GM12878 (cell line): ENCODE results near the gene VAV2. TPM values are rescaled to one million over a fixed set of nuclear protein-coding genes. Genes with fewer than 3 reads are reported as not detected.

Source experiments
- ATAC-seq: fragments of 200-7000 bp; cut with Tn5 transposase; 3 replicates; pipeline ENCODE4 v1.9.1; 2020; ENCODE audit warnings: mild to moderate bottlenecking, moderate library complexity
- BruUV-seq: library from RNA; stranded (reverse); fragments of 400-500 nt; replicated peaks from 2 replicates; lab custom pipeline; 2021; lab: Mats Ljungman, UMichigan
- CTCF ChIA-PET: fragments of 300-600 bp; sonication (Branson Sonifier 250); formaldehyde crosslinking; extraction: SDS; loops from one replicate; lab custom pipeline; 2021; ENCODE audit warnings: inconsistent platforms; lab: Yijun Ruan, JAX
- POLR2A ChIA-PET: fragments of 350-600 bp; formaldehyde crosslinking; extraction: SDS; loops from one replicate; lab custom pipeline; 2021; ENCODE audit warnings: inconsistent platforms; lab: Charles Lee
- RAD21 ChIA-PET: fragments of 300-600 bp; sonication (Branson Sonifier 250); formaldehyde crosslinking; loops from one replicate; lab custom pipeline; 2023; ENCODE audit warnings: antibody characterized with exemption; ENCODE audit not compliant: unreplicated experiment; lab: Charles Lee
- SMC1A ChIA-PET: fragments of 300-600 bp; sonication (Branson Sonifier 250); formaldehyde crosslinking; loops from one replicate; lab custom pipeline; 2023; ENCODE audit not compliant: unreplicated experiment, uncharacterized antibody; lab: Charles Lee
- DNase-seq: peaks from one replicate; pipeline ENCODE4 v3.0.0-alpha.2; 2011; ENCODE audit warnings: low read depth, low spot score
- FAIRE-seq: peaks from 3 replicates; lab custom pipeline; 2011; peaks lifted over from hg19 to GRCh38; lab: Jason Lieb, UNC
- H2AFZ ChIP-seq: 2 replicates; pipeline ENCODE4 v1.6.0; 2011; ENCODE audit warnings: low read depth, low read length, control low read depth; ENCODE audit not compliant: control insufficient read depth
- H3K27ac ChIP-seq: 2 replicates; pipeline ENCODE4 v1.5.1; 2011; ENCODE audit warnings: control low read depth; ENCODE audit not compliant: control insufficient read depth, insufficient read depth
- H3K27me3 ChIP-seq, 2 experiments: replicated peaks in 1 of 2; 2 replicates each; pipeline versions ENCODE4 v1.6.0 to v1.6.1; 2011; ENCODE audit warnings: low read length in 1 of 2; ENCODE audit not compliant: control insufficient read depth in 2 of 2, insufficient read depth in 2 of 2
- H3K36me3 ChIP-seq, 2 experiments: 2 replicates each; pipeline ENCODE4 v1.5.1; 2011; ENCODE audit warnings: low read length in 1 of 2; ENCODE audit not compliant: control insufficient read depth in 2 of 2, insufficient read depth in 2 of 2
- H3K4me1 ChIP-seq: 2 replicates; pipeline ENCODE4 v1.6.1; 2011; ENCODE audit warnings: mild to moderate bottlenecking, low read length, moderate library complexity, mixed read lengths; ENCODE audit not compliant: control insufficient read depth, insufficient read depth
- H3K4me2 ChIP-seq: 2 replicates; pipeline ENCODE4 v1.6.0; 2011; ENCODE audit warnings: control low read depth; ENCODE audit not compliant: control insufficient read depth, insufficient read depth
- H3K4me3 ChIP-seq: fragments of 200-600 bp; sonication (generic); 2 replicates; pipeline ENCODE4 v1.5.1; 2016
- H3K79me2 ChIP-seq: 2 replicates; pipeline ENCODE4 v1.6.0; 2011; ENCODE audit warnings: low read length; ENCODE audit not compliant: control insufficient read depth, insufficient read depth
- H3K9ac ChIP-seq: 2 replicates; pipeline ENCODE4 v1.8.0; 2011; ENCODE audit warnings: low read length, control low read depth, mixed read lengths; ENCODE audit not compliant: control insufficient read depth, insufficient read depth
- H3K9me3 ChIP-seq: replicated peaks from 3 replicates; pipeline ENCODE4 v1.5.1; 2011; ENCODE audit warnings: mild to moderate bottlenecking, low read length; ENCODE audit not compliant: control insufficient read depth, insufficient read depth
- H4K20me1 ChIP-seq: 2 replicates; pipeline ENCODE4 v1.6.0; 2011; ENCODE audit not compliant: control insufficient read depth, insufficient read depth
- DPF2 ChIP-seq: fragments of 450-650 bp; IDR thresholded peaks from 2 replicates; pipeline ENCODE4 v1.6.1; 2017; ENCODE audit warnings: mild to moderate bottlenecking
- E2F4 ChIP-seq: IDR thresholded peaks from 2 replicates; pipeline ENCODE4 v1.6.1; 2012; ENCODE audit warnings: low read depth, low read length, improper control_type of control experiment
- EGR1 ChIP-seq, 2 experiments: IDR thresholded peaks; 1 replicate in 1 of 2; 2 replicates in 1 of 2; pipeline ENCODE4 v1.6.1; 2011 to 2012; ENCODE audit warnings: low read depth in 2 of 2, low read length in 2 of 2, borderline replicate concordance in 1 of 2, mild to moderate bottlenecking in 1 of 2, moderate library complexity in 1 of 2
- JUND ChIP-seq: IDR thresholded peaks from 2 replicates; pipeline ENCODE4 v1.6.1; 2012; ENCODE audit warnings: low read depth, mild to moderate bottlenecking, low read length, improper control_type of control experiment, moderate library complexity
- KDM1A ChIP-seq: fragments of 200-600 bp; sonication (generic); IDR thresholded peaks from 2 replicates; pipeline ENCODE4 v1.6.1; 2016; ENCODE audit warnings: borderline replicate concordance
- LARP7 ChIP-seq: fragments of 450-650 bp; IDR thresholded peaks from 2 replicates; pipeline ENCODE4 v1.6.1; 2017; ENCODE audit warnings: mild to moderate bottlenecking
- MEF2B ChIP-seq: fragments of 450-650 bp; IDR thresholded peaks from 2 replicates; pipeline ENCODE4 v1.6.1; 2018; ENCODE audit warnings: mild to moderate bottlenecking, moderate library complexity; ENCODE audit not compliant: partially characterized antibody, poor library complexity, severe bottlenecking
- POLR2AphosphoS5 ChIP-seq: IDR thresholded peaks from 2 replicates; pipeline ENCODE4 v1.6.1; 2011; ENCODE audit warnings: mild to moderate bottlenecking, low read length, inconsistent platforms
- RB1 ChIP-seq: fragments of 450-650 bp; formaldehyde crosslinking; IDR thresholded peaks from 2 replicates; pipeline ENCODE4 v1.6.1; 2017; ENCODE audit warnings: mild to moderate bottlenecking, borderline replicate concordance
- RCOR1 ChIP-seq: conservative IDR thresholded peaks from 2 replicates; pipeline ENCODE4 v1.6.1; 2012; ENCODE audit warnings: low read depth, low read length, improper control_type of control experiment
- SPI1 ChIP-seq: IDR thresholded peaks from 2 replicates; pipeline ENCODE4 v1.6.1; 2011; ENCODE audit warnings: low read depth, mild to moderate bottlenecking, low read length, moderate library complexity, borderline replicate concordance; ENCODE audit not compliant: insufficient read depth
- USF1 ChIP-seq: IDR thresholded peaks from 2 replicates; pipeline ENCODE4 v1.6.1; 2011; ENCODE audit warnings: borderline replicate concordance, low read depth, mild to moderate bottlenecking, moderate library complexity, mixed read lengths, low read length; ENCODE audit not compliant: insufficient read depth; ENCODE audit errors: extremely low read length
- WRNIP1 ChIP-seq: IDR thresholded peaks from 2 replicates; pipeline ENCODE4 v1.6.1; 2011; ENCODE audit warnings: low read depth, low read length, improper control_type of control experiment, borderline replicate concordance
- YBX1 ChIP-seq: fragments of 450-650 bp; IDR thresholded peaks from 2 replicates; pipeline ENCODE4 v1.6.1; 2016; ENCODE audit warnings: antibody characterized with exemption
- ZBTB4 ChIP-seq: fragments of 450-650 bp; formaldehyde crosslinking; IDR thresholded peaks from 2 replicates; pipeline ENCODE4 v1.4.0; 2022; ENCODE audit warnings: mild to moderate bottlenecking, moderate library complexity
- ZNF24 ChIP-seq: fragments of 450-650 bp; IDR thresholded peaks from 2 replicates; pipeline ENCODE4 v1.6.1; 2017; ENCODE audit warnings: antibody characterized with exemption, mild to moderate bottlenecking
- ZNF274 ChIP-seq: IDR thresholded peaks from one replicate; pipeline ENCODE4 v1.8.0; 2011; ENCODE audit not compliant: insufficient read length, insufficient read depth
- WGBS: methylation state at CpG from one replicate; pipeline ENCODE4 v1.1.6; 2016; ENCODE audit warnings: low lambda C conversion rate; ENCODE audit not compliant: insufficient replicate concordance, insufficient coverage; ENCODE audit errors: missing lambda C conversion rate; 5-methylcytosine and 5-hydroxymethylcytosine counted together
- in situ Hi-C: fragments of 300-500 bp; cut with MboI; formaldehyde crosslinking; loops from 9 replicates; pipeline ENCODE4 v1.14.3; 2018; ENCODE audit warnings: mixed read lengths
- intact Hi-C: fragments of 100-400 bp; cut with micrococcal nuclease; formaldehyde crosslinking; loops from one replicate; pipeline ENCODE4 v1.14.2; 2022; ENCODE audit not compliant: unreplicated experiment
- polyA plus RNA-seq, 11 experiments: library from polyadenylated mRNA; depleted of rRNA in 4 of 11; unstranded in 6 of 11; stranded (reverse) in 5 of 11; fragments of >200 nt; fragmentation: Nextera tagmentation in 4 of 11; fragmentation: Illumina TruSeq in 1 of 11; extraction: Ambion mirVana in 4 of 11; extraction: Trizol in 1 of 11; gene quantifications; 1 replicate in 1 of 11; 2 replicates in 10 of 11; pipeline versions ENCODE4 v1.2.1 to v1.2.3, GENCODE V29; 2011 to 2016; ENCODE audit warnings: inconsistent platforms in 2 of 11, missing spikeins in 2 of 11, low read depth in 1 of 11
- total RNA-seq, 4 experiments: library from RNA; depleted of rRNA in 3 of 4; stranded (reverse); fragments of >200 nt in 3 of 4; fragmentation: Illumina TruSeq in 1 of 4; extraction: Trizol in 1 of 4; gene quantifications; 2 replicates each; pipeline versions ENCODE4 v1.2.1 to v1.2.3, GENCODE V29; 2013 to 2021
- TF ChIP-seq, protein P1 (sequence below): fragments of 450-650 bp; IDR thresholded peaks from 2 replicates; pipeline ENCODE4 v1.6.1; 2017; ENCODE audit warnings: mild to moderate bottlenecking

The VAV2 gene
- total and polyA plus RNA-seq, 10 of the 15 experiments (the other 5 are each of a cell fraction or from before 2014, with no cell fraction given): 0.13 to 43.9 (median 16.9) TPM

- CTCF ChIA-PET: interaction anchor here (1.0 kb wide), 1 partner anchor 136 kb away, joined by 3 read pairs; no protein-coding TSS in a partner anchor
- Histone ChIP-seq H3K4me3 (no peak overlapping the region), H3K4me1 (no peaks in the 10 kb centered on the region), H4K20me1 (no peaks in the 10 kb centered on the region), H3K9me3 (no peaks in the 10 kb centered on the region; the same call in 2 of the 3 replicates), H3K27me3 (no peaks in the 10 kb centered on the region; a peak in 2 of 4 replicates), H3K9ac (no peak overlapping the region), H3K4me2 (no peak overlapping the region), H3K79me2 (no peaks in the 10 kb centered on the region), H3K36me3 (no peaks in the 10 kb centered on the region), H2AFZ (no peak overlapping the region), H3K27ac (no peak overlapping the region)
- RAD21 ChIA-PET: interaction anchor here (2.2 kb wide), 1 partner anchor 192 kb away, joined by 5 read pairs; the partner anchor contains the start of gene ADAMTSL2
- BruUV-seq: no TSS peak
- no peak for FAIRE-seq
- intact Hi-C loops: loop anchor here (2.0 to 10.0 kb wide), 2 partner anchors 141 to 193 kb away; no protein-coding TSS in a partner anchor
- 49% methylated on average over 7 of the region's 7 CpGs for WGBS
- SMC1A ChIA-PET: no interaction called here
- no peak for DNase-seq
- POLR2A ChIA-PET: interaction anchor here (0.6 kb wide), 1 partner anchor 307 kb away, joined by 5 read pairs; no protein-coding TSS in a partner anchor
- ATAC-seq: no peak
- in situ Hi-C loops: no loop called here
- no peak for TF ChIP-seq YBX1
- no peak for TF ChIP-seq ZBTB4
- no peak for TF ChIP-seq POLR2AphosphoS5
- no peak for TF ChIP-seq EGR1 (IDR thresholded peaks at IDR 0.05; ENCODE audit: borderline replicate concordance in 1 of 2, low read depth in 2 of 2, low read length in 2 of 2)
- TF ChIP-seq LARP7: no peak
- no peak for TF ChIP-seq WRNIP1
- no peak for TF ChIP-seq RCOR1
- no peak for TF ChIP-seq MEF2B
- no peak for TF ChIP-seq KDM1A
- no peak for TF ChIP-seq RB1
- TF ChIP-seq, protein P1, sequence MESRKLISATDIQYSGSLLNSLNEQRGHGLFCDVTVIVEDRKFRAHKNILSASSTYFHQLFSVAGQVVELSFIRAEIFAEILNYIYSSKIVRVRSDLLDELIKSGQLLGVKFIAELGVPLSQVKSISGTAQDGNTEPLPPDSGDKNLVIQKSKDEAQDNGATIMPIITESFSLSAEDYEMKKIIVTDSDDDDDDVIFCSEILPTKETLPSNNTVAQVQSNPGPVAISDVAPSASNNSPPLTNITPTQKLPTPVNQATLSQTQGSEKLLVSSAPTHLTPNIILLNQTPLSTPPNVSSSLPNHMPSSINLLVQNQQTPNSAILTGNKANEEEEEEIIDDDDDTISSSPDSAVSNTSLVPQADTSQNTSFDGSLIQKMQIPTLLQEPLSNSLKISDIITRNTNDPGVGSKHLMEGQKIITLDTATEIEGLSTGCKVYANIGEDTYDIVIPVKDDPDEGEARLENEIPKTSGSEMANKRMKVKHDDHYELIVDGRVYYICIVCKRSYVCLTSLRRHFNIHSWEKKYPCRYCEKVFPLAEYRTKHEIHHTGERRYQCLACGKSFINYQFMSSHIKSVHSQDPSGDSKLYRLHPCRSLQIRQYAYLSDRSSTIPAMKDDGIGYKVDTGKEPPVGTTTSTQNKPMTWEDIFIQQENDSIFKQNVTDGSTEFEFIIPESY: no peak
- TF ChIP-seq USF1: no peak
- no peak for TF ChIP-seq SPI1
- no peak for TF ChIP-seq E2F4
- no peak for TF ChIP-seq ZNF274
- TF ChIP-seq JUND: no peak
- no peak for TF ChIP-seq ZNF24
- no peak for TF ChIP-seq DPF2
Observed at GRCh38 chr9:133725886-133726285, 266.2 kb downstream of the VAV2 start.
